Measurements from ENCODE around the gene TSHZ2.

DNA sequence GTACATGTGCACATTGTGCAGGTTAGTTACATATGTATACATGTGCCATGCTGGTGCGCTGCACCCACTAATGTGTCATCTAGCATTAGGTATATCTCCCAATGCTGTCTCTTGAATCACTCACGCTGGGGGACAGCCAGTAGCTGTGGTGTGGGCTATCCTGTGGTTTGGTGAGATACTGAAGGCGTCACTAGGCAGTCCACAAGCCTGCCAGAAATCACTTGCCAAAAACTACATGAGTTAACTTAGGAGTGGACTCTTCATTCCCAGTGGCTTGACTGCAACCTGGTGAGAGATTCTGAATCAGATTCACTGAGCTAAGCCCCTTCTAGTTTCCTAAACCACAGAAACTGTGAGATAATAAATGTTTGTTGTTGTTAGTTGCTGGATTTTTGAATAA is 191.3 kb downstream of the TSHZ2 start:
- TF ChIP-seq POLR2AphosphoS5 (IDR thresholded peaks at IDR 0.05; ENCODE audit: low read depth, low read length): no peak
- TF ChIP-seq TAF1 (IDR thresholded peaks at IDR 0.05; ENCODE audit: borderline replicate concordance, insufficient read depth, low read length): no peak
- TF ChIP-seq REST (IDR thresholded peaks at IDR 0.05; ENCODE audit: insufficient read depth in 1 of 2, low read depth in 2 of 2, low read length in 2 of 2): no peak
- no peak for TF ChIP-seq SIN3A (IDR thresholded peaks at IDR 0.05; ENCODE audit: borderline replicate concordance, insufficient read depth, low read length)

Data from PFSK-1 (cell line).